GM13977 (cell line): ENCODE measurements around the gene ATP11A.

Experiments used
- DNase-seq: peaks from one replicate; pipeline ENCODE4 v3.0.0; 2012; ENCODE audit warnings: low spot score
- in situ Hi-C: fragments of 300-500 bp; cut with MboI; formaldehyde crosslinking; loops from one replicate; pipeline ENCODE4 v1.12.0; 2022; ENCODE audit warnings: low sequenced_read_pairs, low pct_unique_long_range_greater_than_20kb, mixed read lengths, inconsistent platforms; ENCODE audit not compliant: unreplicated experiment
- TF ChIP-seq, protein P1 (sequence below): IDR thresholded peaks from 2 replicates; pipeline ENCODE4 v1.5.1; 2012; ENCODE audit warnings: mild to moderate bottlenecking, control low read depth; ENCODE audit not compliant: insufficient read depth; ENCODE audit errors: extremely low read depth, missing control alignments

ATP11A gene

GRCh38 chr13:112803422-112803821 is 113.6 kb downstream of the ATP11A start:
- TF ChIP-seq, protein P1, sequence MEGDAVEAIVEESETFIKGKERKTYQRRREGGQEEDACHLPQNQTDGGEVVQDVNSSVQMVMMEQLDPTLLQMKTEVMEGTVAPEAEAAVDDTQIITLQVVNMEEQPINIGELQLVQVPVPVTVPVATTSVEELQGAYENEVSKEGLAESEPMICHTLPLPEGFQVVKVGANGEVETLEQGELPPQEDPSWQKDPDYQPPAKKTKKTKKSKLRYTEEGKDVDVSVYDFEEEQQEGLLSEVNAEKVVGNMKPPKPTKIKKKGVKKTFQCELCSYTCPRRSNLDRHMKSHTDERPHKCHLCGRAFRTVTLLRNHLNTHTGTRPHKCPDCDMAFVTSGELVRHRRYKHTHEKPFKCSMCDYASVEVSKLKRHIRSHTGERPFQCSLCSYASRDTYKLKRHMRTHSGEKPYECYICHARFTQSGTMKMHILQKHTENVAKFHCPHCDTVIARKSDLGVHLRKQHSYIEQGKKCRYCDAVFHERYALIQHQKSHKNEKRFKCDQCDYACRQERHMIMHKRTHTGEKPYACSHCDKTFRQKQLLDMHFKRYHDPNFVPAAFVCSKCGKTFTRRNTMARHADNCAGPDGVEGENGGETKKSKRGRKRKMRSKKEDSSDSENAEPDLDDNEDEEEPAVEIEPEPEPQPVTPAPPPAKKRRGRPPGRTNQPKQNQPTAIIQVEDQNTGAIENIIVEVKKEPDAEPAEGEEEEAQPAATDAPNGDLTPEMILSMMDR: no peak
- DNase-seq: peak; percentile 58
- in situ Hi-C loops: no loop called here

DNA sequence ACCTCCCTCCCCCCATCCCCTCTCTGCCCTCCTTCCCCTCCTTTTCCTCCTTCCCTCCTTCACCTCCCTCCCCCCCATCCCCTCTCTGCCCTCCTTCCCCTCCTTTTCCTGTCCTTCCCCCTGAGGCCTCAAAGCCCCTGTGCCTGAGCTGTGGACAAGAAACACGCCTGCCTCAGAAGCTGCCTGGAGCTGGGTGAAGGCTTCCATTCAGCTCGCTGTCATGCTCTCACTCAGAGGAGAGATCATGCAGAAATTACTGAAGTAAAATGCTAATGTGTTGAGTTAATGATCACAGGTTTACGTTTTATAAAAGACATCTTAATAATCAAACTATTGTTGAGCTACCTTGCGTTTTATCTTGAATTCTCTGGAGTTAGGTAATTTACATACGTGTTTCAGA is 114.5 kb downstream of the ATP11A start:
- in situ Hi-C loops: no loop called here
- TF ChIP-seq, protein P1: no peak
- DNase-seq: no peak

DNA sequence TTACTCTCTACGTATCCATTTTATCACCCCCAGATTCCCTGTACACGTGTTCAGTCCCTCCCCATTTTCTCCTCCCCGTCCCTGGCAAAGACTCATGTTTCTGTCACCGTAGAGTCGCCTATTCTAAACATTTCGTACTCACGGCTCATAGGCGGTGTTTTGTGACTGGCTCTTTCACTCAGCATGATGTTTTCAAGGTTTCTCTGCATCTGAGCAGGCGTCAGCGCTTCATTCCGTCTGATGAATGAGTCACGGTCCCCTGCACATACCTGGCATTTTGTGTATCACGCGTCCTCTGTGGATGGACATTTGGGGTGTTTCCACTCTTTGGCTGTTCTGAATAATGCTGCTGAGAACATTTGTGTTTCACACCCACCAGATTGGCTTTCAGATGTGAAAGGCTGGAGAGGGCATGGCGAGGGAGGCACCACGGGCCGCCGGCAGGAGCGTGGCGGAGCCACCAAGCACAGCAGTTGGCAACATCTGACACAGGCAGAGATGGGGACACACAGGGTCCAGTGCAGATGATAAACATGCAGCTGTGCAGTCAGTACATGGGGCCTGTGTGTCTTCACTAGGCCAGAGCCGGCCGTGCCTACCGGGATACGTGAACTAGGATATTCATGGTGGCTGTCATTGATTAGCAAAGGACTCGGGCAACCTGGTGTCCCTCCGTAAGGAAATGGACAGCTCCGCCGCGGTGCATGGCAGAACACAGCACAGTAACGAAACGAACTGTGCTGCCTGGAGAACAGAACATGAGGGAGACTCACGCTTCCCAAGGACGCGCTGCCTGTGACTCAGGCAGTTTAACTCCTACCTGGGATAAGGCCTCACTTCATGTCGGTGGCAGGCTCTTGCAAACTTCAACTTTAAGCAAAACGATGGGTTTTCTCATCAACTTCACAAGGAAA is 117.2 kb downstream of the ATP11A start:
- no peak for DNase-seq
- in situ Hi-C loops: no loop called here
- TF ChIP-seq, protein P1: no peak

DNA sequence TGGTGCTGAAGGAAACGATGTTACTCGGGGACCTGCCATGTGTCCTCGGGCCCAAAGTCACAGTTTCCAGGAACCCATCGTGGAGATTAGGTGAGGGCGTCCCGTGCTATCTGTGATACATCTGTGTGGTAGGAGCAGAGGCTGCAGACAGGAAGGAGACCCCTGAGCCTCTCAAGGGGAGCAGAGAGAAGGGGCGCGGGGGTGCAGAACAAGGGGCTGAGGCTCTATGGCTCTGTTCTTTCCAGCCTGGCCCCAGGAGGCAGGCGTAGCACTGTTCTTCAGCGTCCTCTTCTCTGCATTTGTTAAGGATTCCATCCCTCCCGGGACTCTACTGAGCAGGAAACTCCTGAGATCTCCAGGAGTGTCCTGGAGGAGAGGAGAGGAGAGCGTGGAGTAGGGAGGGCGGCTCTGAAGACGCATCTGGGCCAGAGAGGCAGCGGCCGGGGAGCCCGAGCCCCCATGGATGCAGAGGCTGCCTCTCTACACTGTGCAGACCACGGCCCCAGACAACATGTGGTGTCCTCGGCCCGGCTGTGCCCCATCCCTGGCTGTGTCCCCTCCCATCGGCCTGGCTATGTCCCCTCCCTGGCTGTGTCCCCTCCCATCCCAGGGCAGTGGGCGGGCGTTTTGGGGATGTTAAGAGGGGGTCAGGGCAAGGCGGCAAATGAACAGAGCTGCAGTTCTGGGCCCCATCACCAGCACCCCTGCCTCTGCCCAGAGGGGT is 118.0 kb downstream of the ATP11A start:
- in situ Hi-C loops: no loop called here
- no peak for DNase-seq

DNA sequence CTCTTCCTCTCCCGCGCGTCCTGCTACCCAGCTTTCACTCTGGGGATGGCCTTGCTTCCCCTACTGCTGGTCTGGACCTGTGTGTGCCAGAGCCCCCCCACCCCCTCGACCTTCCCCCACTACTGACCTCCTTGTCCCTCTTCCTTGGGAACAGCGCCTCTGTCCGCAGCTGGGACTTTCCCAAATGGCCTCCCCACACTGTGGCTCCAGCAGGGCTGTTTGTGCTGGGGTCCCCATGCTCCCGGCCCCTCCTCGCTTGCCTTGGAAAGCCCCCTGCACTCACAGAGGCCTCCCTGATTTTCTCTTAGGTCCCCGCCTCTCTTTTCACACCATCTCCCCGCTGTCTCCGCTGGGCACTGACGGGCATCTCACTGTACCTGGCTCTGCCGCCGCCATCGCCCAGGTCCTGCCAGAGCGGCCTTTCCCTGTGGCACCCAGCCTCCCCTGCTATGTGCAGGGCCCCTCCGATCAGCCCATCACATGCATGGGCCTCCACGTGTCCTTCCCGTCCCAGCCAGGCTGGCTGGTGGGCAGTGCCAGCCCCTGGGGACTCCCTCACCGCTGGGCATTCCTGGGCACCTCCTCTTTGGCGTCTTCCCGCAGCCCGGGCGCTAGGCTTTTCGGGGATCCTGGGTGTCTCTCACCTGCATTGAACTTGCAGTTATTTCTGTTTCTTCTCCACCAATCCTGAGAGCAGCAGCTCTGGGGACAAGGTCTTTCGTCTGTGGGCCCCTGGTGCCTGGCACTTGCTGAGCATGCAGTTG is 118.7 kb downstream of the ATP11A start:
- no peak for DNase-seq
- in situ Hi-C loops: no loop called here
- TF ChIP-seq, protein P1: no peak

More for the DNA sequence above, 118.0 kb downstream of the ATP11A start:
- TF ChIP-seq, protein P1: no peak

GRCh38 chr13:112809332-112810315 is 119.8 kb downstream of the ATP11A start:
- no peak for DNase-seq
- TF ChIP-seq, protein P1: no peak
- in situ Hi-C loops: no loop called here
